Stimulated activated CD4-positive, alpha-beta T cell treated with anti-CD3 and anti-CD28 coated beads, TNF-alpha, amount 100 ng/mL, for 24 hours (primary cell): ENCODE results near the gene GTSE1.

Source experiments
- DNase-seq, 3 experiments: peaks; one replicate each; pipeline ENCODE4 v3.0.0-alpha.2; 2020; ENCODE audit warnings: low read depth in 3 of 3

Gene GTSE1

DNA sequence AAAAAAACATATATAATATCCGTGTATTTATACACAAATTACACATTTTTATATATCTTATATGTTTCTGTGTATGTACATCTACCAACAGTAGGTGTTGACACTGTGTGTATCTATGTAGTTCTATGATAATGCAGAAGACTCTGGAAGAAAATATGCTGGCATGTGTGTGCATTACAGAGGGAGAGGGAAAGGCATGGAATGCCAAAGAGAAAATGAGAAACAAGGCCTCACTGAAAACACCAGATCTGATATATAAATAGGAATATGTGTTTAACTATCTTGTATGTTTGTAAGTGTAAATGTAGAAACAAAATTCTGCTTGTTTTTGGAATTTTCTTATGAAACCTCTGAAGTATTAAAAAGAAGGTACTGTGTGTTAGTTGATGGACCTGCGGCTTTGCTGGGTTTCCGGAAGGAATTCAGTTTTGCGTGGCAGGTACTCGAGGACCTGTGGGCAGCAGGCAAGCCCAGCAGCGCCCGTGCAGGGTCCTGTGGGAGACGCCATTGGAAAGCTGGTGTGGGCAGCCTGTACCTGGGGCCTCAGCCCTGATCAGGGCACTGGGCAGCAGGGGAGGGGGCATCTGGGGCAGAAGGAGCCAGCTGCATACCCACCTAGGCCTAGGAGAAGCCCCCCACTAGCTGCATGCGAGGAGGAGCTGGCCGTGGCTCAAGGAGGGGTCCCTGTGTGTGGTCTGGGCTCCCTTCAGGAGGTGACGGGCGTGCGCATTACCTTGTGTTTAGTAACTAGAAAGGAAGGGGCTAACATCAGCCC is 31.2 kb downstream of the GTSE1 start:
- DNase-seq = no peak

GRCh38 chr22:46328797-46329196 is 32.1 kb downstream of the GTSE1 start:
- DNase-seq = no peak

GRCh38 chr22:46329616-46330015 is 32.9 kb downstream of the GTSE1 start:
- DNase-seq = no peak

GRCh38 chr22:46330426-46330825 is 33.8 kb downstream of the GTSE1 start:
- no peak for DNase-seq

DNA sequence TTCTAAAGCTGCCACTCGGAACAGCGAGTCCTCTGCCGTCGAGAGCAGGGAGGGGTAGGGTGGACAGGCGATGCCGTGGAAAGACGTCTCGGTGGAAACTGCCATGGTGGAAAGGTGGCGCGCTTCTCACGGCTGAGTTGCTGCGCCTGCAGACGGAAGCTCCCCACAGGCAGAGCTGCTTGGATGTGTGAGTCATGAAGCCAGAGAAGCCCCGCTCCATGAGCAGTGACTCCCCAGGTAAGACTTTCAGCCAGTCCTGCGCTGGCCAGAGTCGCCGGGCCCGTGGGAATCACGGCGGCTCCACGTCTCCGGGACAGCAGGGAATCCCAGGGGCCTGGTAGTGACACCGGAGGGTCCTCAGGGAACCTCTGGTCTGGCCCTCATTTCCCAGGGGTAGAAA is 34.8 kb downstream of the GTSE1 start:
- no peak for DNase-seq

DNA sequence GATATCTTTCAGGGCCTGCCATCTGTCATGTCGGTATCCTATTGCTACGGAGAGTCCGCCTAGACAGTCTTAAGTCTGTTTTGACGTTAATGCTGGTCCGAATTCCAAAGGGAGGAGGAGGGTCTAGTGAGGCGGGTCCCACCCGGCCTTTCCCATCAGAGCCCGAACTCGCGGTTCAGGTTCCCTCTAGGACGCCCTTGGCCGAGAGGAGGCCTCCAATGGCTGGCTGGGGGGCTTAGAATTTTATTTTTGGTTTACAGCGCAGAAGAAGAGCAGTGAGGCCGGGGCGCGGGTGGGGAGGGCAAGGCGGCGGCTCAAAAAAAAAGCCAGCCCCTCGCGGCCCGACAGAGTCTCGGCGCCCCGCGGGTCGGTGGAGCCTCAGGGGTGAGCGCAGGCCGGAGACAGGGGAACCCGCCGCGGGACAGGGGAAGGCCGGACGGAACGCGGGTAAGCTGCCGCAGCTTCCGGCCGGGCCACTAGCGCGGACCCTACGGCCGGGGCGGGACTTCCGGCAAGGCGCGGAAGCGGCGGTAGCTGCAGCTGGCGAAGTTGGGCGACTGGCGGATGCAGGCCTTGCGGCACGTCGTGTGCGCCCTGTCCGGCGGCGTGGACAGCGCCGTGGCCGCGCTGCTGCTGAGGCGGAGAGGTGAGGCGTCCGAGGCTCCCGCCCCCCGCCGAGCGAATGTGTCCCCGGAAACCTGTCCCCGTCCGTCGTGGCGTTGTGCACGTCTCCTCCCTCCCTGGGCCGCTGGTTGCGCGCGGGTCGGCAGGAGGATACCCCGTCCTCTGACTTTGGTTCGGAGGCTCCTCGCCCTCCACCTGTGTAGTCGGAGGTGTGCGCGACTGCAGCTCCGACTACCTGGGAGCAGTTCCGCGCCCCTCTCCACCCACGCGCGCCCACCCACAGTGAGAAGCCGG is 38.8 kb downstream of the GTSE1 start, which contains the start of gene TRMU:
Gene TRMU (plus strand): TSS at position 514 of the 918 bp plus-strand sequence. CDS start 51 bp downstream, at position 565.
- peak; percentile 49 to 75 (median 60) for DNase-seq

GRCh38 chr22:46336119-46337078 is 39.7 kb downstream of the GTSE1 start:
- no peak for DNase-seq

DNA sequence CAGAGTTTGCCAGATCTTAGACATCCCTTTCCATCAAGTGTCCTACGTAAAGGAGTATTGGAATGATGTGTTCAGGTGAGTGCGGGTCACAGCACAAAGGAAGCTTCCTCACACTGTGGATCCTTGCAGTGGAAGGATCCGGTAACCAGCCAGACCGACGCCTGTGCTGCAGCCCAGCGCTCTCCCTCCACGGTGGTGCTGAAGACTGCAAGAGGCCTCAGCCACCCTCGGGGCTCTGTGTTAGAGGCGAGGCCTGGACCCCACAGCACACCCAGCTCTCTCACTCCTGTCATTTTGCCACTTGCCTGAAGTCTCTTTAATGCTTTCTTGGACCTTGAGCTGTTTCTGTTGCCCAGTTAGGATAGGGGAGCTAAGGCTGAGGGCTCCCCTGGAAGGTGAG is 41.2 kb downstream of the GTSE1 start:
- DNase-seq = no peak

DNA sequence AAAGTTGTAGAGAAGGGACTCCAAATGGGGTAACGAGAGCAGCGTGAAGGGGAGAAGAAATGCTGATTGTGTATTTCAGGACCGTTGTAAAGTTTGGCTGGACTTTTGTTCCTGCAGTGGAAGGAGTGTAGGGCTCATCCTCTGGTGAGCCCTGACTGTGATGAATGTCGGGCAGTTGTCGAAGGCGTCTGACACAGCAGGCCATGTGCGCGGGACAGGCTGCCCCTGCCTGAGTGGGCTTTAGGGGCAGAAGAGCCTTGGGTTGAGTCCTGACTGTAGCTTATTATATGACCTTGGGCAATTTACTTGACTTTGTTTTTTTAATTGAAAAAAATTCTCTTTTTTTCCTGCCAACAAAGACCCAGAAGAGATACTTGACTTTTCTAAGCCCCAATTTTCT is 42.0 kb downstream of the GTSE1 start:
- no peak for DNase-seq

- no peak for DNase-seq
These were observed 43.3 kb downstream of the GTSE1 start for GRCh38 chr22:46339956-46340355.

- DNase-seq = no peak
These were observed 44.0 kb downstream of the GTSE1 start for GRCh38 chr22:46340676-46341075.

DNA sequence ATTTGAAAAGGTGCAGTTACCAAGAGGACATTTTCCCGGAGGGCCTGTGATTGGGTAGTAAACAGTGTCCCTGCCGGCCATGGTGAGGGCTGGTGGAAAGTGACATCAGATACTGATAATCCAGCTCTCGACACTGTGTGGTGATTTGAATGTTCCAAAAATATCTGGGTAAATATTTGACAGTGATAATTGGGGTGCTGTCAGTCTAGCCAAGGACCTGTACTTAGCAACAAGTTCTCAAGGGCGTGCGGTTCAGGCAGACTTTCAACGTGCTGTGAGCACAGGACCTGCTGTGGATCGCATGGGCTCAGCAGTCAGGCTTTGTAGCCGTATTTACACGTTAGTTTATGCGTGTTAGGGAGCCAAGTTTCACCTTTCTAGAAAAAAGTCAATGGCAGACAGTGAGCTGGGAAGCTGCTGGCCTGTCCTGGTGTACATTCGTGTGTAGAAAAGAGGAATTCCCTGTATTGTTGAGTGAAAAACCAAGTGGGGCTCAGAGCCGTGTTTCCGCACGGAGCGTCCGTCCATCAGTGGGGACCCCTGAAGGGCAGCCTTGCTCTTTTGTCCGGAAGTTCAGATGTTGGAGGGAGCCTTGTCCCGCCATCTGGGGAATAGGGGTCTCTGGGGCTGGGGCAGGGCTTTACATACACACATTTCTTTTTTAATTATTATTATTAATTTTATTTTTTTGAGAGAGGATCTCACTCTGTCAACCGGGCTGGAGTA is 50.2 kb downstream of the GTSE1 start:
- no peak for DNase-seq

DNA sequence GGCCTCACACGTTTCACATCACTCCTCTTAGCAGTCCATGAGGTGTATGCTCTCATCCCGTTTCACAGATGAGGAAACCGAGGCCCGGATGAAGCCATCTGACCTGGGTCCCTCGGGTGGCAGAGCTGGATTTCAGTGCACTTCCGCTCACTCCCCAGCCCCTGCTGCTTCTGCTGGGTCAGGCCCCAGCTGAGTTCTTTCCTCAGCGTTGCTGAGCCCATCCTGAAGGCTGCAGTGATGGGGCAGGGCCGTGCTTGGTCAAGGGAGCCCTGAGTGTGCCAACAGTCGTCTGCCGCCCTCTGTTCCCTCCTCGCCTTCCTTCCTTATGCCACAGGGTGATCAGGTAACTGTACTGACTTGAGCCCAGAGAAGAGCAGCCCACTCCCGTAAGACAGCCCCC is 51.0 kb downstream of the GTSE1 start:
- DNase-seq = no peak

GRCh38 chr22:46348099-46348695 is 51.5 kb downstream of the GTSE1 start:
- DNase-seq = no peak

DNA sequence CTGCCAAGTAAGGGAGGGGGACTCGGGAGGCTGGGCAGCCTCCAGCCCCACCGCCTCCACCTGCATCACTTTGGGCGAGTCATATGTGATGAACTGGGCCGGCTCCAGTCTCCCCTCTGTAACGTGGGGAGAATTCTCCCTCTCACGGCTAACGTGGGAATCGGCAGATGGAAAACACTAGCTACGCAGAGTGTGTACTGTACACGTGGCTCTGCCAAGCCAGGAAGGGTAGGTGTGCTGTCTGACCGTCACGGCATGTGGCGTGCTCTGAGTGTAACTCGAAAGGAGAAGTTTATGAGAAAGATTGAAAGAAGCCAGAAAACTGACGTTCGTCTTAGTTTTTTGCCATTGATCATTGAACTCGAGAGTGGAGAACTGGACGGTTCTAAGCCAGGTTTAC is 52.6 kb downstream of the GTSE1 start:
- DNase-seq = no peak

DNA sequence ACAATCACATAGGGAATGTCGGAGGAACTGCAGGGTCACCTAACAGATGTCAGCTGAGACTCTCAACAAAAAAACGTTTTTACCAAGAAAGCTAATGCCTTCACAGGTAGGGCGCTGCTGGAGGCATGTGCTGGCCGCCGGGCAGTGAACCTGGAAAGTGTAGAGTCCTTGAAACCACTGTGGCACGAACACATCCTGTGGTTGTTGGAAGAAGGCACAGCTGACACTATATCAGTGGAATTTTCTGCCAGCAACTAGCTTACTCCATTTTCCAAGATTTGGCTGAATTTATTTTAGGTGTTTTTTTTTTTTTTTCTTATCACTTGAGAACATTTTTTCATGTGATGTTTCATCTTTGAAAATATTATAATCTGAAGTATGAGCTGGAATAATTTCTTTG is 53.0 kb downstream of the GTSE1 start:
- no peak for DNase-seq

GRCh38 chr22:46350121-46350520 is 53.5 kb downstream of the GTSE1 start:
- DNase-seq = no peak

DNA sequence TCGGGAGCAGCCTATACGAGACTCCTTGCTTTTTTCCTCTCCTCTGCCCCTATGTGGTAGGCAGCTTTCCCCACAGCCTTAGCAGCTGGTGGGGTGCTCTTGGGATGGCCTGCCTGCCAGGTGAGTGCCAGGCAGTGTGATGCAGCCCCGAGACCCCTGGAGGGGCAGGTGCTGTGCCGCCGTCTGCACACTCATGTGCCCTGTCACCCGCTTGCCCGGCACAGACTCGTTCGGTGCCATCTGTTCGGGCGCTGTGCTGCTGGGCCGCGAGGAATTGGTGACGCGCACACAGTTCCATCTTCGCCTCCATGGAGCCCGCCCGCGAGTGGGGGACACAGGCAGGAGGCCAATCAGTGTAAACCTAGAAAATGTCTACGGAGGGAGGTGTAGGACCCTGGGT is 54.0 kb downstream of the GTSE1 start:
- no peak for DNase-seq

GRCh38 chr22:46351131-46351735 is 54.6 kb downstream of the GTSE1 start:
- DNase-seq = no peak

GRCh38 chr22:46351767-46352166 is 55.1 kb downstream of the GTSE1 start:
- no peak for DNase-seq
